Progenitor cell of endocrine pancreas (in vitro differentiated cells): ENCODE measurements around the gene NDUFAF8. TPM values are rescaled to one million over a fixed set of nuclear protein-coding genes. Genes with fewer than 3 reads are reported as not detected.

Experiments
- DNase-seq: peaks from one replicate; pipeline ENCODE4 v3.0.0; 2021; ENCODE audit warnings: low spot score; ENCODE audit not compliant: unreplicated experiment
- H3K27ac Mint-ChIP-seq: 2 replicates; pipeline ENCODE4 v1.8.0; 2021; ENCODE audit warnings: mild to moderate bottlenecking, moderate library complexity, mixed read lengths
- H3K27me3 Mint-ChIP-seq: 2 replicates; pipeline ENCODE4 v1.8.0; 2021; ENCODE audit warnings: mixed read lengths
- H3K36me3 Mint-ChIP-seq: 2 replicates; pipeline ENCODE4 v1.8.0; 2022; ENCODE audit warnings: mixed read lengths; ENCODE audit not compliant: insufficient read depth
- H3K4me1 Mint-ChIP-seq: 2 replicates; pipeline ENCODE4 v1.8.0; 2021; ENCODE audit warnings: low read depth, mixed read lengths
- H3K4me3 Mint-ChIP-seq: 2 replicates; pipeline ENCODE4 v1.8.0; 2021; ENCODE audit warnings: low read depth, mild to moderate bottlenecking, moderate library complexity, mixed read lengths
- H3K9me3 Mint-ChIP-seq: 2 replicates; pipeline ENCODE4 v1.8.0; 2021; ENCODE audit warnings: low read depth, mixed read lengths
- total RNA-seq: library from RNA; stranded (reverse); gene quantifications from 2 replicates; pipeline ENCODE4 v1.2.1, GENCODE V29; 2021
- TF ChIP-seq, protein P1 (sequence below): fragments of 200-600 bp; sonication (generic); IDR thresholded peaks from one replicate; pipeline ENCODE4 v1.5.0; 2021; ENCODE audit warnings: antibody characterized with exemption, mild to moderate bottlenecking; ENCODE audit not compliant: unreplicated experiment

Gene NDUFAF8
- total RNA-seq, 1 donor from 2014 or later = 43.6 TPM

DNA sequence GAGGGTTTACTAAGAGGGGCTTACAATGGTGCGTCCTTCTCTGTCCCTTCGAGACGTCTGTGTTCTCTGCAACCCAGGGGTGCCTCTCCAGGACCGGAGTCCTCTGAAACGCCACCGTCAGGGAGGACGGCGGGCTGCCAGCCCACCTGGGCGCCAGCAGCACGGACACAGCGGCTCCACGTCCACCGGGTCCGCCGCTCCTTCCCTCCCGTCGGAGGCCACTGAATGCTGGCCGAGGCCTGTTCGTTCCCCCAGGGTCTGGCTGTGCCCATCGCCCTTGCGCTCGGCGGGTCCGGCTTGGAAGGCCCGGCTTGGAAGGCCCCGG is 666 bp upstream of the NDUFAF8 start:
- peaks cover 5% of the 10 kb centered on the region for H3K36me3 Mint-ChIP-seq
- H3K4me3 Mint-ChIP-seq = peak overlapping the region; percentile 83
- H3K9me3 Mint-ChIP-seq = no peaks in the 10 kb centered on the region
- H3K27ac Mint-ChIP-seq = no peak overlapping the region
- peaks cover 12% of the 10 kb centered on the region for H3K4me1 Mint-ChIP-seq
- no peak for DNase-seq
- TF ChIP-seq, protein P1, sequence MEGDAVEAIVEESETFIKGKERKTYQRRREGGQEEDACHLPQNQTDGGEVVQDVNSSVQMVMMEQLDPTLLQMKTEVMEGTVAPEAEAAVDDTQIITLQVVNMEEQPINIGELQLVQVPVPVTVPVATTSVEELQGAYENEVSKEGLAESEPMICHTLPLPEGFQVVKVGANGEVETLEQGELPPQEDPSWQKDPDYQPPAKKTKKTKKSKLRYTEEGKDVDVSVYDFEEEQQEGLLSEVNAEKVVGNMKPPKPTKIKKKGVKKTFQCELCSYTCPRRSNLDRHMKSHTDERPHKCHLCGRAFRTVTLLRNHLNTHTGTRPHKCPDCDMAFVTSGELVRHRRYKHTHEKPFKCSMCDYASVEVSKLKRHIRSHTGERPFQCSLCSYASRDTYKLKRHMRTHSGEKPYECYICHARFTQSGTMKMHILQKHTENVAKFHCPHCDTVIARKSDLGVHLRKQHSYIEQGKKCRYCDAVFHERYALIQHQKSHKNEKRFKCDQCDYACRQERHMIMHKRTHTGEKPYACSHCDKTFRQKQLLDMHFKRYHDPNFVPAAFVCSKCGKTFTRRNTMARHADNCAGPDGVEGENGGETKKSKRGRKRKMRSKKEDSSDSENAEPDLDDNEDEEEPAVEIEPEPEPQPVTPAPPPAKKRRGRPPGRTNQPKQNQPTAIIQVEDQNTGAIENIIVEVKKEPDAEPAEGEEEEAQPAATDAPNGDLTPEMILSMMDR = no peak
- H3K27me3 Mint-ChIP-seq = no peaks in the 10 kb centered on the region

DNA sequence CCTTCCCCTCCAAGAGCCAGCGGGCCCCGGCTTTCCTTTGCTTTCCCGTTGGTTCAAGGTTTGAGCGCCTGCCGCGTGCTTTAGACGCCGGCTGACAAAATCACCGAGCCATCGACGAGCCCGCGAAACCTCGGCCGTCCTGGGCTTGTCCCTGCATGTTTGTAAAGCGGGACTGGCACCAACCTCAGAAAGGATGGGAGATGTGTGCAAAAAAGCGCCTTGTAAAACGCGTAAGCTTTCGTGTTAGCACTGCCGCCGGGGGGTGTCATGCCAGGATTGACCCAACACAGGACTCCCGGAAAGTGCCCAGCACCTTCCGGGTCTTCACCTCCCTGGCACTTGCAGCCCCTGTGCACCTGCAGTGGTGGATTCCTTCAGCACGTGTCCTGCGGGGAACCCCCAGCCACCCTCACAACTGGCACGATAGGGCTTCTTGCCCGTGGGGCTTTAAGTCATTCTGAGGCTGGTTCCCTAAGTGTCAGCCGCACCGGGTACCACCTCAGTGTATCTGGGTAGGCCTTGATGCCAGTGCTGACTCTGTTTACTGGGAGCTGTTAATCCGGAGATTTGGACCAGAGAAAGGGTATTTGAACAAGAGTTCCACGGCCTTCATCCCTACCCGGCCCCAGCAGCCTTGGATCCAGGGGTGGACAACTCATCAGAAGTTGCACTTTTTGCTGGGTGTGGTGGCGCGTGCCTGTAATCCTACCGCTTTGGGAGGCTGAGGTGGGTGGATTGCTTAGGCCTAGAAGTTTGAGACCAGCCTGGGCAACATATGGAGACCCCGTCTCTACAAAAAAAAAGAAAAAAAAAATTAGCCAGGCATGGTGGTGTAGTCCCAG is 817 bp downstream of the NDUFAF8 start:
- TF ChIP-seq, protein P1 = no peak
- Mint-ChIP-seq H3K4me1 (peaks cover 11% of the 10 kb centered on the region), H3K9me3 (no peaks in the 10 kb centered on the region), H3K27ac (peak overlapping the region; percentile 94), H3K36me3 (peaks cover 2% of the 10 kb centered on the region), H3K27me3 (no peaks in the 10 kb centered on the region), H3K4me3 (peak overlapping the region; percentile 89)
- DNase-seq = no peak

DNA sequence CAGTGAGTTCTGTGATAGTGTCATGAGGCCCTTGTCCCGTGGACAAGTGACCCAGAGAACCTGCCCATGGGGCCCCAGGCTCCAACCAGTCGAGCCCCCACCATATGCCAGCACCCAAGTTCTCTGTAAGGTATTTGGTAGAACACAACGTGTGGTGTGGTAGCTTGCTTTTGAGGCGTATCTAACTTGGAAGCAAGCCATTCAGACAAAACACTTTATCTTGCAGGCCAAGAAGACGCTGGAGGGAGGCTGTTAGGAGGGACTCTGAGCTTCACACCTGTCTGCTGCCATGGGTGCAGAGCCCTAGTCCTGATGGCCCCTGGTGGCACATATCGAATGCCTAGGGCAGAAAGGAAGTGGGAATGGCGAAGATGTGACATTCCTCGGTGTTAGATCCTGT is 1.6 kb downstream of the NDUFAF8 start:
- peak overlapping the region; percentile 89 for H3K4me3 Mint-ChIP-seq
- TF ChIP-seq, protein P1 = no peak
- peaks cover 1% of the 10 kb centered on the region for H3K36me3 Mint-ChIP-seq
- H3K27ac Mint-ChIP-seq = no peak overlapping the region
- H3K4me1 Mint-ChIP-seq = peaks cover 10% of the 10 kb centered on the region
- DNase-seq = no peak
- H3K9me3 Mint-ChIP-seq = no peaks in the 10 kb centered on the region
- no peaks in the 10 kb centered on the region for H3K27me3 Mint-ChIP-seq

DNA sequence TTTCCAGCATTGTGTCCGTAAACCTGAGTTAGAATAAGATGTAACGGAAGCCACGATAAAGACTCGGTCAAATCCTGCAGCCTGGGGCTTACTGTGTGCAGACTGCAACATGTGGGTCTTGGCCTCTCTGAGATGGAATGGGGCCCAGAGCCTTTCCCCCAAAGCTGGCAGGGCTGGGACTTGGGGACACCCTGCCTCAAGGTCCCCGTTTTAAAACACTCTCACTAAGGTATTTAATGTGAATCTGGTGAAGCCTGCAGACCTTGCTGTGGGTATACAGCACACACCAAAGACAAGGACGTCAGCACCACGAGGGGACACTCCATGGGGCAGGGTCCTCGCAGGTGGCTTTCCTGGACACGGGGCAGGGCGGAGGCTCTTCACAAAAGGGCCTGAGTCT is 2.1 kb downstream of the NDUFAF8 start:
- no peak for DNase-seq
- Mint-ChIP-seq H3K4me3 (peak overlapping the region; percentile 19), H3K27ac (no peak overlapping the region), H3K36me3 (peaks cover 1% of the 10 kb centered on the region), H3K4me1 (peaks cover 10% of the 10 kb centered on the region), H3K9me3 (no peaks in the 10 kb centered on the region), H3K27me3 (no peaks in the 10 kb centered on the region)
- TF ChIP-seq, protein P1 = no peak

DNA sequence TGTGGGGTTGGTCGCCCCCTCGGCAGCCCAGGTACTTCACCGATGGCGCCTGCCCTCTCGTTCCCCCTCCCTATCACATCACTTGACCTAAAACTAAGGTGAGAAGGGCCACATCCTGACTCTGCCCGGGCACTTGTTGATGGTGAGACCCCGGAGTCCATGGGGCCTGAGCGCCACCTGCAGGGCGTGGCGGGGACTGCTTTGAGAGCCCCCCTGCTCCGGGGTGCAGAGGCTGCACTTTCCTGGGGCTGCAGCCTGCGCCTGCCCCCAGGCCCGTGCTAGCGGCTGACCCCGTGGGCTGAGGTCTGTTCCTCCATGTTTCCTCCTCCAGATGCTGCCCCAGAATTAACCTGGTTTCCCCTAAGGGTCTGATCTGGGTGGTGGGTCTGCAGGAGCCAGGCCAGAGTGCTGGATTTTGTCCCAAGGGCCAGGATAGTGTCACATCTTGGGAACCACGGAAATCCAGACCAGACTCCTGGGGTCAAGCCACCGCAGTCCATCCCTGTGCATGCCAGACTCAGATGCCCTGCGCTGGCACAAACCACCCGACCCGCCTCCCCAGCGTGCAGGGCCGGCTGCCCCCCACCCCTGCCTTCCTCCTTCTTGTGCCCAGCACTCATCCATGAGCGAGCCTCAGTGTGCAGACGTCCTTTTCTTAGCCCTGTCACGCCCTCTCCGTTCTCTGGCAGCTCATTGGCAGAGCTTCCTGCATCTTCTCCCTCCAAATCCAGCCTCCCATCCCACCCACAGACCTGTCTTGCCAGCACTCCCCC is 2.7 kb downstream of the NDUFAF8 start:
- TF ChIP-seq, protein P1 = peak; percentile 74
- Mint-ChIP-seq H3K36me3 (peaks cover 1% of the 10 kb centered on the region), H3K4me3 (no peak overlapping the region), H3K4me1 (peaks cover 10% of the 10 kb centered on the region), H3K9me3 (no peaks in the 10 kb centered on the region), H3K27ac (no peak overlapping the region), H3K27me3 (no peaks in the 10 kb centered on the region)
- peak; percentile 64 for DNase-seq
